Measurements from ENCODE around the gene SLC1A2. TPM values are rescaled to one million over a fixed set of nuclear protein-coding genes. Genes with fewer than 3 reads are reported as not detected.

Gene SLC1A2
- total RNA-seq, 1 experiment from 2014 or later, result 0.50 TPM

GRCh38 chr11:35337914-35338305, 81.4 kb downstream of the SLC1A2 start:
- no peak overlapping the region for H3K4ac ChIP-seq (ENCODE audit: low read depth, low read length)
- no peak overlapping the region for H3K23ac ChIP-seq (ENCODE audit: insufficient read length, low read depth, low read length)
- H2AK5ac ChIP-seq (ENCODE audit: insufficient read length, low read length), result no peak overlapping the region
- no peak overlapping the region for H2AFZ ChIP-seq (ENCODE audit: low read length)
- no peaks in the 10 kb centered on the region for H4K20me1 ChIP-seq (ENCODE audit: control insufficient read depth, insufficient read depth, insufficient read length)
- H3K79me2 ChIP-seq (ENCODE audit: insufficient read depth, low read length), result no peaks in the 10 kb centered on the region
- no peak overlapping the region for H3K27ac ChIP-seq (ENCODE audit: insufficient read length, low read depth, low read length)
- peaks cover 0 to under 1% (median 0%) of the 10 kb centered on the region in 3 experiments; a peak in 2 of 7 replicates for H3K36me3 Mint-ChIP-seq (ENCODE audit: insufficient read depth in 1 of 3, low read depth in 3 of 3)
- H2BK15ac ChIP-seq (ENCODE audit: low read depth, low read length), result no peak overlapping the region
- no peak overlapping the region for H2BK12ac ChIP-seq (ENCODE audit: insufficient read length, low read depth, low read length)
- H3K79me1 ChIP-seq (ENCODE audit: insufficient read depth, low read depth, low read length, poor library complexity, severe bottlenecking), result no peaks in the 10 kb centered on the region
- H3K56ac ChIP-seq (ENCODE audit: insufficient read length, low read depth, low read length), result no peak overlapping the region
- WGBS (ENCODE audit: extremely low coverage, insufficient read length, low lambda C conversion rate), result no CpG with 5 or more reads among the region's 2 CpGs
- no peak overlapping the region for H4K5ac ChIP-seq (ENCODE audit: insufficient read length, low read depth, low read length)
- no peaks in the 10 kb centered on the region for H3K4me1 ChIP-seq (ENCODE audit: insufficient read depth, low read length)
- no peak overlapping the region for H3K14ac ChIP-seq (ENCODE audit: insufficient read depth, low read length)
- no peak overlapping the region for H2BK120ac ChIP-seq (ENCODE audit: low read depth, low read length, poor library complexity, severe bottlenecking)
- peaks cover 0 to 8% of the 10 kb centered on the region in 2 experiments; a peak in 2 of 4 replicates for H3K4me1 Mint-ChIP-seq
- no peaks in the 10 kb centered on the region for H3K9me3 ChIP-seq (ENCODE audit: control insufficient read depth, low read depth, low read length)
- H3K23me2 ChIP-seq (ENCODE audit: insufficient read length, low read depth, low read length, poor library complexity, severe bottlenecking), result no peaks in the 10 kb centered on the region
- DNase-seq, result no peak
- H3T11ph ChIP-seq (ENCODE audit: low read length), result no peak overlapping the region
- no peak for TF ChIP-seq CTCF (conservative IDR thresholded peaks at IDR 0.05)
- no peak overlapping the region for H3K18ac ChIP-seq (ENCODE audit: insufficient read length, low read depth, low read length)
- no peak overlapping the region for H3K9ac ChIP-seq (ENCODE audit: extremely low read depth, insufficient read length, low read length)
- H2BK20ac ChIP-seq (ENCODE audit: low read depth, low read length, poor library complexity, severe bottlenecking), result no peak overlapping the region
- H4K8ac ChIP-seq (replicated peaks; ENCODE audit: insufficient read length, low read depth, low read length), result no peak overlapping the region
- H3K27me3 ChIP-seq (ENCODE audit: insufficient read depth, low read length), result no peaks in the 10 kb centered on the region
- H3K27me3 Mint-ChIP-seq (ENCODE audit: low read depth), result peaks cover 24% of the 10 kb centered on the region
- no peak overlapping the region for H3K4me2 ChIP-seq (ENCODE audit: insufficient read depth, insufficient read length, low read length)
- H3K9me3 Mint-ChIP-seq, result peaks cover 1% of the 10 kb centered on the region in 2 experiments; a peak in 4 of 5 replicates
- H4K91ac ChIP-seq (ENCODE audit: insufficient read length, low read depth, low read length), result no peak overlapping the region
- H3K27ac Mint-ChIP-seq, result no peak overlapping the region
- H2BK5ac ChIP-seq (ENCODE audit: insufficient read length, low read length), result no peak overlapping the region
- H3K4me3 Mint-ChIP-seq, result no peak overlapping the region

Measured in H9 (cell line).